ENCODE data around the gene KLK15.
"Not testable (repeated sequence)": the region's sequence is repeated elsewhere in the genome, so short reads cannot be mapped to it uniquely, and the experiment has no call there.

The KLK15 gene

GRCh38 chr19:50790922-50791467 lies 42.4 kb downstream of the KLK15 start:
- CTCF ChIA-PET: interaction anchor here (0.6 to 1.3 kb wide), 2 partner anchors 8 to 226 kb away, joined by 3 to 4 read pairs; no protein-coding TSS in a partner anchor

GRCh38 chr19:50790396-50790795 lies 43.0 kb downstream of the KLK15 start, which contains the start of gene ACP4:
ACP4 (plus strand) TSS chr19:50790415; CDS start chr19:50790415, 0 bp downstream.
- TF ChIP-seq CTCF (conservative IDR thresholded peaks at IDR 0.05; ENCODE audit: low read depth): no peak
- no peak within 1 kb of the TSS for H3K27ac ChIP-seq
- ChIA-PET POLR2A (ENCODE audit: low non-redundant PET) (no interaction called here), CTCF (interaction anchor here (0.6 kb wide), 1 partner anchor 227 kb away, joined by 4 read pairs; no protein-coding TSS in a partner anchor)
- DNase-seq (ENCODE audit: low spot score): no peak

More at GRCh38 chr19:50790922-50791467, 42.4 kb downstream of the KLK15 start:
- TF ChIP-seq CTCF (conservative IDR thresholded peaks at IDR 0.05; ENCODE audit: low read depth): no peak
- no peak for DNase-seq (ENCODE audit: low spot score)
- POLR2A ChIA-PET (ENCODE audit: low non-redundant PET): no interaction called here
- H3K27ac ChIP-seq: no peak overlapping the region

GRCh38 chr19:50785329-50785728 lies 48.0 kb downstream of the KLK15 start:
- CTCF ChIA-PET: interaction anchor here (0.6 kb wide), 1 partner anchor 248 kb away, joined by 3 read pairs; no protein-coding TSS in a partner anchor
- no peak for TF ChIP-seq CTCF (conservative IDR thresholded peaks at IDR 0.05; ENCODE audit: low read depth)
- no peak overlapping the region for H3K27ac ChIP-seq
- no peak for DNase-seq (ENCODE audit: low spot score)
- POLR2A ChIA-PET (ENCODE audit: low non-redundant PET): no interaction called here

GRCh38 chr19:50784710-50785109 lies 48.7 kb downstream of the KLK15 start:
- no peak for DNase-seq (ENCODE audit: low spot score)
- CTCF ChIA-PET: interaction anchor here (0.6 to 1.7 kb wide), 3 partner anchors 60 to 247 kb away, joined by 3 to 9 read pairs (median 7); no protein-coding TSS in a partner anchor
- POLR2A ChIA-PET (ENCODE audit: low non-redundant PET): no interaction called here
- H3K27ac ChIP-seq: no peak overlapping the region
- TF ChIP-seq CTCF (conservative IDR thresholded peaks at IDR 0.05; ENCODE audit: low read depth): no peak

GRCh38 chr19:50783848-50784152 lies 49.6 kb downstream of the KLK15 start:
- TF ChIP-seq CTCF (conservative IDR thresholded peaks at IDR 0.05; ENCODE audit: low read depth): peak; percentile 44; the same call in 1 of the 2 replicates
- POLR2A ChIA-PET (ENCODE audit: low non-redundant PET); DNase-seq (ENCODE audit: low spot score); H3K27ac ChIP-seq: not testable (repeated sequence)
- CTCF ChIA-PET: interaction anchor here (0.6 to 2.4 kb wide), 14 partner anchors 8 to 510 kb away, joined by 3 to 16 read pairs (median 4); no protein-coding TSS in a partner anchor

- ChIA-PET POLR2A (ENCODE audit: low non-redundant PET) (no interaction called here), CTCF (interaction anchor here (0.6 kb wide), 1 partner anchor 236 kb away, joined by 4 read pairs; no protein-coding TSS in a partner anchor)
- H3K27ac ChIP-seq: no peak overlapping the region
- DNase-seq (ENCODE audit: low spot score): no peak
- no peak for TF ChIP-seq CTCF (conservative IDR thresholded peaks at IDR 0.05; ENCODE audit: low read depth)
Measured at GRCh38 chr19:50780753-50781435, 52.5 kb downstream of the KLK15 start.
